Activated naive CD4-positive, alpha-beta T cell treated with Interleukin-2 at 50 U/mL for 16 hours (primary cell): ENCODE data around the gene IRAK4.
A peak's percentile ranks its signal among the peaks of the same experiment; 100 is the strongest.
"Not testable (repeated sequence)": the region's sequence is repeated elsewhere in the genome, so short reads cannot be mapped to it uniquely, and the experiment has no call there.

ENCODE experiments used
- DNase-seq: peaks from one replicate; pipeline ENCODE4 v3.0.0-alpha.2; 2020

IRAK4 gene

GRCh38 chr12:43758728-43759563 lies at the start of gene IRAK4, which contains the start of gene PUS7L:
TSS of gene IRAK4 (plus strand) at chr12:43758951. CDS start at chr12:43768112, 9,161 bp downstream.
TSS of gene PUS7L (minus strand) at chr12:43758790. CDS start at chr12:43755245, 3,545 bp downstream.
- DNase-seq, result peak; percentile 96

DNA sequence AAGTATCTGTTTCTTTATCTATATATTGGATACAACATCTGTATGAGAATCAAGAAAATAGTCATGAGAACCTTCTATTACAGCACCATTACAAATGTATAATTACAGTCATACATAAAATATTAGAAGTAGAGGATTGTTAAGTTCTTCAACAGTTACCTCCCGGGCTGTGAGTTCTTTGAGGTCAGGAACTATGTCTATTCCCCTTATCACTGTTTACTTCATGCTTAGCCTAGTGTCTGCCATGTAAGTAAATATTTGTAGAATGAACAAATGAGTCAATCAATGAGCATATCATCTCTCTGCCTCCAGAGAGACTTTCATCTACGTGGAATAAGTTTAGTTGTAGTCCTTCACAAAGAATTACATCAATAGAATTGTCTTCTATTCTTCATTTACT lies 47.4 kb upstream of the IRAK4 start:
- DNase-seq, result no peak

DNA sequence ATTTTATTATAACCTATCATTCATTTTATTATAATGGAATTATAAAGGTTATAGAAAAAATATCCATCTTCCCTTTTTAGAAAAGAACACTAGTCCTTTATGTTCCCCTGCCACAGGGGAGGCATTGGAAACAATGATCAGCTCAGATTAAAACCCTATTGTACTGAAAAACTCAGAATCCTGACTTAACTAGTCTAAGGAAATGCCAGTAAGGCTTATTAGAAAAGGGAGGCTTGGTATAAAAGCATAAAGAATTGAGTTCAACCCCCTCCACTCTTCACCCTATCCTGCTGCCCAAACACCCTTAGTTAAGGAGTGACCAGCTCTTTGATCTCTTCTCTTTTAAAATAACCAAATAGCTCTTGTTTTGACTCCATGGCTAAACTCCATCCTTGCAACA lies 36.1 kb upstream of the IRAK4 start:
- DNase-seq, result no peak

- DNase-seq, result no peak
Observed at GRCh38 chr12:43723134-43723533, 35.6 kb upstream of the IRAK4 start.

DNA sequence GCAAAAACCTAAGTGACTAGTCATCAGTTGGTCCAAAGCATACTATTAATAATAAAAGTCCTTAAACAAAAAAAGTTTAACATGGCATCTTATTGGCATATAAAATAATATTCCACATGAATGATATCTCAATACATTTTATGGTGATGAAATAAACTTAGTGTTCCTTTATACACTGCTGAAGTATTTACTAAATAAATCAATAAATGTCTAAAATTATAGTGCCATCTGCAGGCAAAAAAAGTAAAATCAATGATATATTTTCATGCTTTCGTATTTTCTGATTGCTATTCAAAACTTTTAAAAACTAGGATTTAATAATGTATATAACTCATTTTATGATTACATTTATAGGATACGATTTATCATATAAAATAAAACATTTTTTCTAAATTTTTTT lies 30.6 kb upstream of the IRAK4 start:
- DNase-seq, result no peak

DNA sequence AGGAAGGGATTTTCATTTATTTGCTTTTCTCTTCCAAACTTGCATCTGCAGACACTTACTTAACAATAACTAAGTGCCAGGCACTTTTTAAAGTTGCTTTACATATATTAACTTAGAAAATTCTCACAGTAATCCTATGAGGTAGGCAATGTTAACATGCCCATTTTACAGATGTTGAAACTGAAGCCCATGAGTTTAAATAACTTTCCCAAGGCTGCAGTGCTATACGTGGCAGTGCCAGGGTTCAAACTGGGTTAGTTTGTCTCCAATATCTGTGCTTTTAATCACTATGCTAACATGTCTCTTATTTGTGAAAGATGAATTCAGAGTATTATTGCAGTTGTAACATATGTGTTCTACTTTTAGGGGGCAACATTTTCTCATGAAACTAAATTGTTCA lies 30.1 kb upstream of the IRAK4 start:
- no peak for DNase-seq

- no peak for DNase-seq
Observed at GRCh38 chr12:43730283-43730682, 28.5 kb upstream of the IRAK4 start.

- no peak for DNase-seq
Observed at GRCh38 chr12:43733687-43734086, 25.1 kb upstream of the IRAK4 start.

DNA sequence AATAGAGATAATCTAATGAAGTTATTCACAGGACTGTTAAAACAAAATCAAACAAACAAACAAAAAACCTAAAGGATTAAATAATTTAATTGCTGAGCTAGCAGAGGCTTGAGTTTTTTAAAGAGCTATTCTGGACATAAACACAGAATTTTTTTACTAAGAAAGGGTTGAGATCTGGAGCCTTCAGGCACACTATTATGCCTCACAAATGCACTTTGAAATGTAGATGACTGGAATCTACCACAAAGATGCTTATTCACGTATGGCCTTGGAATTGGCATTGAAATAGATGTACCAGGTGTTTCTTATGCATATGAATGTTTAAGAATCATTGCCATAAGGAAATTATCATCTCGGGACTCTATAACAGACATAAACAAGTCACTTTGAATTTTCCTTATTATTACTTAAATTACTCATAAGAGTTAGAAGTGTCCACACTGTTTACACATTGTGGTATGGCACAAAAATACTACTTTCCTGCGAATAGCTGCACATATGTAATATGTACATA lies 21.8 kb upstream of the IRAK4 start:
- DNase-seq, result no peak

DNA sequence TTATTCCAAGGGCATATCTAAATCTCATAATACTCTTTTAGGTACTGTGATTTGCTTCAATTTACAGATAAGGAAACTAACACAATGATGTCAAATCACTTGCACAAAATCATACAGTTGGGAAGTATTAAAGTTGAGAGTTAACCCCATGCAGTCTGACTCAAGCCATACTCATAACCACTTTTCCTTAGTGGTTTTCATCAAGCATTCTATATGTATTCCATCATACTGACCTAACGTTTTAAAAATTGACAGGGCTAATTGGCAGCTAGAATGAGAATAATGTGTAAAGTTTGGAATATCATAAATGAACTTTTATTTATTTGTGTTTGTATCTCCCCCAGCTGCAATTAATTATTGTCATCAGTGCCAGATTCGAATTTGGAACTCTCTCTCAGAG lies 21.1 kb upstream of the IRAK4 start:
- no peak for DNase-seq

DNA sequence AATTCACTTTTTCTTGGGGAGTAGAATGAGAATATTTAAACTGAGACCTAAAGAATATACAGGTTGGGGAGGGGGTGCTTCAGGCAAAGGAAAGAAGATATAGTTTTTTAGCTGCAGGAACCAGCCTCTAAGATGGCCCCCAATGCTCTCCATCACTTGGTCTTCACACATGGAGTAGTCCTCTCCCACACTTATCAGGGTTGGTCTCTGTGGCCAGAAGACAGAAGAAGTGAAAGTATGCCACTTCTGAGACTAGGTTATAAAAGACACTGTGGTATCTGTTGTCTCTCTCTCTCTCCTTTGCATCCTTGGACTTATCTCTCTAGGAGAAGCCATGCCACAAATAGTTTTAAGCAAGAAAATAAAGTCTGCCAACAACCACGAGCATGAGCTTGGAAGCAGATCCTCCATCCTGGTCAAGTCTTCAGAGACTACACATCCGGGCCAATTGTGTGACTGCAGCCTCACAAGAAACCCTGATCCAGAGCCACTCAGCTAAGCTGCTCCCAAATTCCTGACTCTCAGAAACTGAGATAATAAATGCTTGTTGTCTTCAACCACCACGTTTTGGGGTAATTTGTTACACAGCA lies 18.1 kb upstream of the IRAK4 start:
- no peak for DNase-seq

DNA sequence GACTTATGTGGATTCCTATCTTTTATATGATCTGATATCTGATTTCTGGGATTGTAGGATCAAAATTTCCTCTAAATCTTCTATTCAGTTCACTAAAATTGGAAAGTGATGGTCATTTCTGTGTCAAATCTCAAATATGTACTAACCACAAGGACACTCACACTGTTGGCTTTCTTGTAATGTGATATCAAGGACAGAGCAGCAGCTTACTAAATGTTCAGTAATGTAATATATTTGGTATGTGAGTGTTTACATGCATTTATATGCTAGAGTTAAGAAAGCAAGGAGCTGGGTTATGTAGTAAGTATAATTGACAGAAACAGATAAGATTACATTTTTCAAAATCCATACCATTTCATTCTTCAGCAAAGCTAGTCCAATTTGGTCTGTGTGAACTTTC lies 16.6 kb upstream of the IRAK4 start:
- no peak for DNase-seq

GRCh38 chr12:43744826-43745225 lies 13.9 kb upstream of the IRAK4 start:
- DNase-seq, result no peak

DNA sequence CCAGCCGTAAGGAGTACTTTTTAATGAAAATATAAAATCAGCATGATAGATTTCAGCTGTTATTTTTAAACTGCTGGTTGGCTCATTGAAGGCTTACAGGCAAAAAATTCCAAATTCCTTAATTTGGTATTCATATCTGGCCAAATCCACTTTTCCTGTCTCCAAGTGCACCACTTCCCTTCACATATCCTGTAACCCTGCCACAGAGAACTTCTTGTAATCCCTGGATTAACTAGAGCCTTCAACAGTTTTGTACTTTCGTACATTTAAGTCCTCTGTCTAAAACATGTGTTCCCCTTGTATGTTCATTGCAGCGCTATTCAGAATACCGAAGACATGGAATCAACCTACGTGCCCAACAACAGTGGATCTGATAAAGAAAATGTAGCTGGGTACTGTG lies 9.7 kb upstream of the IRAK4 start:
- no peak for DNase-seq

- no peak for DNase-seq
Observed at GRCh38 chr12:43750814-43751213, 7.9 kb upstream of the IRAK4 start.

- DNase-seq, result not testable (repeated sequence)
Observed at GRCh38 chr12:43751360-43751759, 7.4 kb upstream of the IRAK4 start.

GRCh38 chr12:43754015-43754414 lies 4.7 kb upstream of the IRAK4 start:
- no peak for DNase-seq

GRCh38 chr12:43758247-43758727 lies 464 bp upstream of the IRAK4 start:
- no peak for DNase-seq

GRCh38 chr12:43760396-43760795 lies 1.6 kb downstream of the IRAK4 start:
- DNase-seq, result no peak

DNA sequence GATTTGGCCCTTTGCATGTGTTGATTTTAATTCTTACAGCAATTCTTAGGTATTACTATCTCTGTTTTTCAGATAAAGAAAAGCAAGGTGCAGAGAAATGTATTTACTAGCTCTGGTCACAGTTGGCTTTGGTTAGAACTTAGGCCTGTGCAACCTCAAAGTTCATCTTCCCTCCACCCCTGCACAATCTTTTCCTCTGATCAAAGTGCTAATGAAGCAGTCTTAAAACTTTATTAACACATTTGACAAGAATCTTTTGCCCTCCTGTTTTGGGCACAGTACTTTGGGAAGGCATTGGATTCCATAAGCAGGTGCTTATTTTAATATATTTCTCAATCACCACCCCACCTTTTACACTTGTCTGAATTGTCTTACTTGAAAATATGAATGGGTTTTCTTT lies 2.7 kb downstream of the IRAK4 start:
- DNase-seq, result no peak

DNA sequence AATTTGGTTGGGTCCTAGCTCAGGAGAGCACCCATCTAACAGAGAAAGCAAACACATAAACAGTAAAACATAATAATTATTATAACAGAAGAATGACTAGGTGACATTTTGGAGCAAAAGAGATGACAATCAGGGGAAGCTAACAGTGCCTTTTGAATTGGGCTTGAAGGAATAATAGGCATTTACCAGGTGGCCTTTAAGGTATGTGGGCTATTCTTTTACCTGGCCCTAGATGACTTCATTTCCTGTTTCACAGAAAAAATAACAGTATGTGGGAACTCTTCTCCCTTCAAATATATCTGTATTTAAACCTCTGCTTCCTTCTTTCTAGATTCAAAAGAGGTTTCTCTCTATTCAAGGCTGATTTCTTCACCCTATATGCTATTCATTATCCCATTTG lies 3.8 kb downstream of the IRAK4 start:
- DNase-seq, result no peak

DNA sequence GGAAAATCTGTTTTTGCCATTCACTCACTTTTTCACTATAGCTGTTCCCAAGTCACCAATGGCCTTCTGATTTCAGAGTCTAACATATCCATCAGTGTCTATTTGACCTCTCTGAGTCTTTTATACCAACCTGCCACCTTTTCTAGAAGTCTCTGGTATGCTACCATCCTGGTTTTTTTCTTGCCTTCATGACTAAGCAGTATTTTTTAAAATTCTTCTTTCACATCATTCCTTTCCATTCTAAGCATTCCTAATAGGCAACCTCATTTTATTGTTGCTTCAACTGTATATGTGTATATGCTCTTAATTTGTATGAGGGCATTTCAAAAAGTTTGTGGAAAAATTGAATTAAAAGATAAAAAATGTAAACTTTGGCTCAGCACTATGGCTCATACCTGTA lies 5.0 kb downstream of the IRAK4 start:
- DNase-seq, result no peak

GRCh38 chr12:43764528-43764927 lies 5.8 kb downstream of the IRAK4 start:
- no peak for DNase-seq

DNA sequence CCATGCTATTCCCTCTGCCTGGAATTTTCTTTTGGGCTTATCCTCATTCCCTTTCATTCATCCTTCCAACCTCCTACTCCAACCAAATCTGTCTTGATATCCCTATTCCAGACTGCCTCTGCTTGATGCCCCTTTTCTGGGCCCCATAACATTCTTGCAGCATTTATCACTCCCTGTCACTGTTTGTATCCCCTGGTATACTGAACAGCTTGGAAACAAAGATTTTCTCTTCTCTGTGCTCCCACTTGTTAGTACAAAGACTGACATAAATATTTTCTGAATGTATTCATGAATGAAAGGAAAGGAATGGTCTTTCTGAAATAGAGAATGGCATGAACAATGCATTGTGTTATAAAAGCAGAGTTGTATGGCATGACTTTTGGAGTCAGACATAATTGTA lies 7.5 kb downstream of the IRAK4 start:
- no peak for DNase-seq
